SW480 (cell line): ENCODE measurements around the gene STXBP6.

Source experiments
- DNase-seq: peaks from one replicate; pipeline ENCODE4 v3.0.0-alpha.2; 2016; ENCODE audit warnings: low spot score

The STXBP6 gene

DNA sequence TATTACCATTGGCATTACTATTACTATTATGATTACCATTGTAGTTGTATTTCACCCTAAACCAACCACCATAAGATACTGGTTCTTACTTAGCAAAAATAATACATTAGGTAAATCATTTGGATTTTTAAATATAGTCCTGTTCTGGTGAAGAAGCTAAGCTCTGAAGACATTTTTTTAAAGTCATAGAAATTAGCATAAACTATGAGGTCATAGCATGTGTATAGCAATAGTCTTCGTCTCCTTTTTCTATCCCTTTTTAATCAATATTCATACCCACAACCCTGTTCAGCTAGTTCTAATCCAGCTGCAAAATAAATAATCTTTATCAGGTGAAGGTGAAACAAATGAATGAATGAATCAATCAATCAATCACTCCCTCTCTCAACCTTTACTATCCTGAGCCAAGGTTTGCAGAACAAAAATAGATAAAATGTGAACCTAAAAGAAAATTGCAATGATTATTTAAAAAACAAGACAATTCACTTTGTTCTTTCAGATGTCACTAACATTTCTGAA lies 134.5 kb downstream of the STXBP6 start:
- no peak for DNase-seq

DNA sequence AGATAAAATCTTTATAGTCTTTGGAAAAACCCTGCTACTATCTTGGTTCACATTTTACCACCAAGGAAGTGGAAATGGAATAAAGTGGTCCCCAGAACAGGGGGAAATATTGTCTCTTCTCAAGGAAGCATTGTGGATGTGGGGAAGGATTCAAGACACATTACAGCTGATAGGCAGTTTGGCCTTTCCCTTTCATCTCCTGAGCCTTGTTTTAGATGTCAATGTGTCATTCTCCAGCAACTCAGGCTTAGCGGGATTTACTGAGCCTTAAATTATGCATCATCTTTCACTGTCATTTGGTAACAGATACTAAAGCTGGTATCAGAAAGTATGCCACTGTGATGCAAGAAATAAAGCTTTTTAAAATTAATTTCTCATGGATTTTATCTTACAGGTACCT lies 136.2 kb downstream of the STXBP6 start:
- no peak for DNase-seq

DNA sequence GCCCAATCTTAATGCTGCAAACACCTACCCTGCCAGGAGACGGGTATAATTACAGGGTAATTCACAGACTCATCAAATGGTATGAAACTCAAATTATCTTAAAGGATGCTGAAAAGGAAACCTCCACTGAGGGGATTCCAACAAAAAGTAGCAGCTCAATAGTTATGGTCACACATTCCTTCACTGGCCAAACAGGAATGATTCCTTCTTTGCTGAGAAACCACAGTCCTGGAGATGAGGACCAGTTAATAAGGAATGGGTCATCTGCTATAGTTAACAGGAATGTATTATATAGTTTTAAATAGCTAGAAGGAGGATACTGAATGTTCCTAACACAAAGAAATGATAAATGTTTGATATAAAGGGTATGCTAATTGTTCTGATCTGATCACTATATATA lies 136.9 kb downstream of the STXBP6 start:
- DNase-seq, result no peak

DNA sequence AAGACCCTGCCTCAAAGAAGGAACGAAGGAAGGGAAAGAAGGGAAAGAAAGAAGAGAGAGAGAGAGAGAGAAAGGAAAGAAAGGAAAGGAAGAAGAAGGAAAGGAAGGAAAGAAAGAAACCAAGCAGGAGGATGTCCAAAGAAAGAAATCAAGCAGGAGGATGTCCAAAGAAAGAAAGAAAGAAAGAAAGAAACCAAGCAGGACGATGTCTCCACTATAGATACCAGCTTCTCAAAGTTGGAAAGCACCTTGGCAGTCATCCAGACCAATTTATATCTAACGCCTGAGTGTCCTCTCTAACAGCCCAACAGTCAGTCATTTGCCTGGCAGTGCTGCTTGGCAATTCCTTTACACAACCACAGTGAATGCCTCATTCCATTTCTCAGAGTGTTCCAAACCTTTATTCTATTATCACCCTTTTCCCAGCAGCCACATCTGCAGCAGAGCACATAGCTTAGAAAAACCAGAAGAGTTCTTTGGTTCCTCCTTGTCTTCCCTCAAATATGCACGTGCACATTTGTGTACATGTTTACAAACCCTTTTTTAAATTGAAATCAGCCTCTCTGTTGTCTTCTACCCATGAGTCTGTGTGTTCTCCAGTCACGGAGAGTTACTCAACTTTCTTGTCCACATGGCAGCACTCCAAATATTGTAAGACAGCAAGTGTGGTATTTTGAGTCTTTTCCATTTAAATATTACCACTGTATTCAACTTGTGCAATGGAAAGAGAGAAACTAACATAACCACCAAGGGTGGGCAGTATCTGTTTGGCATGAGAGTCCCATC lies 138.4 kb downstream of the STXBP6 start:
- DNase-seq, result no peak

DNA sequence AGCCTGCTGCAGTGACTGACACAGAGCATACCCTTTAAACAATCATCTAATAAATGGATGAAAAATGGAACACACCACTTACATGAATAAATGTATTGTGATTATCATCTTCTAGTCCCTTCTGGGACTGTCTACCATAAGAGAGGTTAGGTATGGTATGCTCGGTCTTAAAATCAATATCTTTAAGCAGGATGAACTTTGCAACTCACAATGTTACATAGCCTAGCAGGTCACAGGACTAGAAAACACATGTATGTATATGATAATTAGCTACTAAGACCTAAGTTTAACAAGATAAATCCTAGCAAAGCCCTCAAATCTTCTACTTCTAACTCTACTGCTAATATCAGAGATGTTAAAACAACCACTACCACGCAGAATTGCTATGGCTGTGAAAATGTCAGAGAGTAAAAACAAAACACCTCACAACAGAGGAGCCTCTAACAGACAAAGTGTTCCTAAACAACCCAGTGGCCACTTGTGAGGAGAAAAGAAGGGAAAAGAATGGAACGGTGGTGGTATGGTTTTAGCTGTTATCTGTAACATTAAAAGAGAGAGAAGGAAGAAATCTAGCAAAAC lies 139.4 kb downstream of the STXBP6 start:
- no peak for DNase-seq

DNA sequence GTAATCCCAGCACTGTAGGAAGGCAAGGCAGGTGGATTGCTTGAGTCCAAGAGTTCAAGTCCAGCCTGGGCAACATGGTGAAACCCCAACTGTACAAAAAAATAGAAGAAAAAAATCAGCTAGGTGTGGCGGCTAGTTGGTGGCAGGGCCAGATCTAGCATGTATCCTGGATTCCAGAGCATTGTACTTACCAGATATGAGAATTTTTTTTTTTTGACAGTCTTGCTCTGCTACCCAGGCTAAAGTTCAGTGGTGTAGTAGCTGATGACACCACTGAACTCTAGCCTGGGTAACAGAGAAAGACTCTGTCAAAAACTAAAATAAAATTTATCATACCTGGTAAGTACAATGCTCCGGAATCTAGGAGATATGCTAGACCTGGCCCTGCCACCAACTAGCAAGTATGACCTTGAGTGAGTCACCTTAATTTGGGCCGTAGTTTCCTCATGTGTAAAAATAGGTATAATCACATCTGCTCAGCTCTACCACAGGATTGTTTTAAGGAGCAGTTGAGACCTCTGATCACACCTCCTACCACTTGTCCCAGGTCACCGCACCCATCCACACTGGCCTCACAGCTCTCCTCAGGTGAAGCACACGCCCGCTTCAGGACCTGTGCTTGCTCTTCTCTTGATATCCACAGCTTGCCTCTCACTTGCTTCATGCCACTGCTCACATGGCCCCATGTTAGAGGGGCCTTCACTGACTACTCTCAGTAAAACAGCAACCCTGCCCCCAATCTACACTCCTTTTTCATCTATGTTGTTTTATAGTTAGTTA lies 140.2 kb downstream of the STXBP6 start:
- no peak for DNase-seq

DNA sequence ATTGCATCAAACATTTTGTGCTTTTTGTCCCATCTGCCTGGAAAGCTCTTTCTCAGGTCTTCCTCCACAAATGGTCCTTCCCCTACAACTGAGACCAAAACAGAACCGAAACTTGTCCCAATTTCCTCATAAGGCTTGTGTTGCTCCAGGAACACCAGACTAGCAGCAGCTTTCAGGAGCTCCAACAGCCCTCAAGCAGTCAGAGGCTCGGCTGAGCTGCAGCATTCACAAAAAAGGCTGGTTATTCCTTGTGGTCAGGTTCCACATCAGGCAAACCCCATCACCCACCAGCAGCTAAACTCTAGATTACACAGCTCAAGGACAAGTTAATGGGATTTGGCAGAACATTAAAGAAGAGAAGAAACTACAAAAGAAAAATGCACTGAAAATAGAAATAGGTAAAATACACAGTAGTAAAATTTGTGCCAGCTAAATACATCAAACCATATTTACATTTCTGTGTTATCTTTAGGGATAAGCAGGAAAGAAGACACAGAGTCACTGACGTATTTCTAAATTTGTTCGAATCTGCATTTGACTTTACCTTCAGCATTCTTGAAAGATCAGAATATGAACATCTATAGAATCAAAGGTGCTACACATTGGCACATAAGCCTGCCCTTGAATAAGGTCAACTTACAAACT lies 141.2 kb downstream of the STXBP6 start:
- DNase-seq, result no peak

DNA sequence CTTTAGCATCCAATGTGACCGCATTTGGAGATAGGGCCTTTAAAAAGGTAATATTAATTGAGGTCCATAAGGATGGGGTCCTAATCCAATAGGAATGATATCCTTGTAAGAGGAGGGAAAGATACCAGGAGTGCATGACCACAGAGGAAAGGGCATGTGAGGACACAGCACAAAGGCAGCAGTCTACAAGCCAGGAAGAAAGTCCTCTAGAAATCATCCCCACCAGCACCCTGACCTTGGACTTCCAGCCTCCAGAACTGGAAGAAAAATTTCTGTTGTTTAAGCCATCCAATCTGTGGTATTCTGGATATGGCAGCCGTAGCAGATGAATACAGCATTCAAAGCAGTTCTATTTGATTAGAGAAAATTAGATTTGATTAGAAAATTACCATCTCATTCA lies 145.4 kb downstream of the STXBP6 start:
- DNase-seq, result no peak

DNA sequence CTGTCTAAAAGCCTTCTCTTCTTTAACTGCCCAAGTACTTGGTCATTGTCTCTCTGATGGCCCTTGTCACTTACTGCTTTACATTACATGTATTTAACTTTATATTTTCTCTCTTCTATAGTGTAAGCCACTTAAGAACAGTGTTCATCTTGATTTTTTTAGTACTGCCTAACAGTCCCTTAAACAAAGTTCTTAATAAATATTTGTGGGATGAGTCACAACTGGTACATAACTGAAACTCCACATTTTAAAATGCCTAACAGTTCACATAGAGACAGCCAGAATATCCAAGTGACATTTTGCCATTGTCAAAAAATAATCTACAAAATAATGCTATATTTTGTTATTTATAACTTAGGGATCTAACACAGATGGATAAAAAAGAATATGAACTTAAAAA lies 146.6 kb downstream of the STXBP6 start:
- DNase-seq, result peak; percentile 2

DNA sequence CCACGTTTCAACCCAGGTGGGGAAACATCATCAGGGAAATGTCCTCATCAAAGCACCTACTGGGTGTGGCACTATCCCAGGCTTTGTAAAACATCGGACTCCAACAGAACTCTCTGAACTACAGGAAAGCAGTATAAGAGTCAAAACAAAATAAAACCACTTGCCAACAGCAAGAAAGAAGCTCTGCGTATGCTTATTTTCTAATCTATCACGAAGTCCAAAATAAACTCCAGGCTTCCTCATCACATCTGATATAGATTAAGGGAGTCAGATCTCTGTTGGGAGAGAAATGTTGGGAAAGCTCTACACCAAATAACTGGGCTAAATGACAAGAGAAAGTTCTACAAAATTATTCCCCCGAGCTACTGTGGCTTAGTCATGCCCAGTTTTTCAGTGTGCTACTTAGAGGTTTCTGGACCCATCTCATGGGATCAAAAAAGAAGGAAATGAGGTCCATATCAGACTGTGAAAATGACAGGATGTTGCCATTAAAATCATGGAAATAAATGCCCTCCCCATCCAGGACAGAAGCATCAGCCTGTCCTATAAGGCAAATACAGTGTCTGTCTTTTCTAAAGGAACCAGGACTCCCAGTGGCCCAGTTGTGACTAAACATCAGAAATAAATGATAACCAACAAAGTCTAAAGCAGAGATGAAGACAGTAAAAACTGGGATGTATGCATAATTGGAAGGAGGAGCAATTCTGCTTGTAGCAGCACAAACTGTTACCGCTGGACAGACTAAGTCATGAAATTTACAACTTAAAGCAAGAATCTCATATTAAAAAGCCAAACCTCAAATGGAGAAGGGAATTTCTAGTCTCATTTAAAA lies 149.5 kb downstream of the STXBP6 start:
- DNase-seq, result no peak

DNA sequence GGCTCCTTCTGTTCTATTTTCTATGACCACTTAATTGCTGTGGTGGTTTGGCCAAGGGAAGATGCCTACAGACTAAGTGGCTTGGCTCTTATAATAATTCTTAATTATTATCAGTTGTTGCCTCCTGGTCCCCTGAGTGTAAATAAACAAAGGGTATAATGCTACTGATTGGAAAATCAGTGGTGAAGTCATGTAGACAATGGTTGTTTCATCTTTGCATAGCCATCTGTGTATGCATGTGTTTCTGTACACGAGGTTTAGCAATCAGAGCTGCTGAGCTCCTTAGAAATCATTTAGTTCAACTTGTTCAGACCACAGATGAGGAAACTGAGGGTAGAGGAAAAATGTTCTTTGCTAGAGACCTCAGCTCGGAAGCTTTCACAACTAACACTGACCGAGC lies 152.2 kb downstream of the STXBP6 start:
- no peak for DNase-seq

DNA sequence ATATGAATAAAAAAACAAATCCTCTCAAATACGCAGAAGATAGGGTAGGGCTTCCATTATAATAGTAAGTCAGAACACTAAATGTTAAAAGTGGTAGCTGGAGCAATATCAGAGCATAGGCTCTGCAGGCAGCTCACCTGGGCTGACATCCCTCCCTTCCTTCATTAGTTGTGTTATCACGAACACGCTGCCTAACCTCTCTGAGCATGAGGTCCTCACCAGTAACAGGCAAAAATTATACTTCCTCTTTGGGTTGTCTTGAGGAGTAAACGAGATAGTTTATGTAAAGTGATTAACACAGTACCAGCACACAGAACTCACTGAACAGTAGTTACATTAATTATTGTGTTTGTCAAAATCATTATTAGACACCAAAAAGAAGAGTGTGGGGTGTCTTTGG lies 154.3 kb downstream of the STXBP6 start:
- DNase-seq, result no peak

DNA sequence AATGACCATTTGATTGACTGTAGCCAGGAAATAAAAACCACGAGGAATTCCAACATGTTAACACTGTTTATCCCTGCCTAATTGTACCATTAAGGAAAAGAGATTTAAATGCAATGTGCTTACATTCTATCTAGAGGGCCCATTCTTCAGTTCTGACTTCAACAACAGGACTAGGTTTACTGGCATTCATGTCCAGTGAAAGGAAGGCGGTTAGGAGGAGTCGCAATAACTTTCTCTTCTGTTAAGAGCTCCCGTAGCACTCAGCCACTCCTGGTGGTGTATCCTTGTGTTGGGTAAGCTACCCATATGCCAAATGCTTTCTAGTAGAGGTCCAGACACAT lies 154.7 kb downstream of the STXBP6 start:
- no peak for DNase-seq

DNA sequence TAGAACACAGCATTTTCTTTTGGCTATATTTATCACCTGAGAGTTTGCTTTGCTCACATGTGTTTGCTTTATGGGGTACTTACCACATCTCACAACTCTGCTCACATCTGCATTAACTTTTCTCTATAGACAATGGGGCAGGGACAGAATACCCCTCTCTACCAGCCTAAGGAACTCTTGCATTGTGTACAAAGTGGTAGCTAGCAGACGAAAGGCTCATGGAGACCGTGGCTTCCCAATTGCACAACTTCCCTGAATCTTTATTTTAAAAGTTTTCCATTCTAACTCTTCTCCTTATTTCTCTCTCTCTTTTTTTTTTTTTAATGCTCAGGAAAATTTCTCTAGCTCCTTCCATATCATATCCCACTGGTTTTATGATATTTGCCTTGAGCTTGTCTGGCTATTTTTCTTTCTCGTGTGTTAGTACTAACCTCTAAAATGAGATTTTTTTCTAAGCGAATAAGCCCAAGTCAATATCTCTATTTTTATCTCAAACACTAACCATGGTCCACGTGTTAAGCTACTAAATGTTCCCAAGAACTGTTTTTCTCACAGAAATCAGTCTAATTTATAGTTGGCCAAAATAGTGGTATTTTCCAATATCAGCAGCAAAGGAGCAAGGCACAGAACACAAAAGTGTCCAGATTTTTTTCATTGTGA lies 155.2 kb downstream of the STXBP6 start:
- no peak for DNase-seq

DNA sequence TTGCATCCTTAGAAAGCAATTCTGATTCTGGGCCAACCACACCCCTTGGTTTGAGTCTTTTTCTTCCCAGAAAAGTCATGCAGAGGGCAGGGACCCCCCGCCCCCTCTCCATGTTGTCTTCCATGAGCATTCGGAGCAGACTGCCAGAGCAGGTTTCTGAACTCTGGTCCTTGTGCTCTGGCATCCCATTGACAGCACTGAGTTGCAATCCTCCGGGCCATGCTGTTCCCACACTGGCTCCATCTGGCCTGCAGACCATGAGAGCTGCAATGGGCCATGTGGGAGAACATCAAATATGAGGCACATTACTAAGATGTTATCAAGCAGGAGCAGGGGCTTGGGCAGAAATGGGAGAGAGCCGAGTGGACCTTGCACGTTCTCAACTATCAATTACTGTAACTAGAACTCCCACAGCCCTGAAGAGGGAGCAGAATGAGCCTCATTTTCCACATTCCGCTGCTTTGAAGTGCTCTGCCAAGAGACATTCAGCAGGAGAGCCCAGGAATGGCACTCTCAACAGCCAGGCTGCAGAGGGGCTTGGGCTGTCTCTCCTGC lies 157.4 kb downstream of the STXBP6 start:
- DNase-seq, result no peak

DNA sequence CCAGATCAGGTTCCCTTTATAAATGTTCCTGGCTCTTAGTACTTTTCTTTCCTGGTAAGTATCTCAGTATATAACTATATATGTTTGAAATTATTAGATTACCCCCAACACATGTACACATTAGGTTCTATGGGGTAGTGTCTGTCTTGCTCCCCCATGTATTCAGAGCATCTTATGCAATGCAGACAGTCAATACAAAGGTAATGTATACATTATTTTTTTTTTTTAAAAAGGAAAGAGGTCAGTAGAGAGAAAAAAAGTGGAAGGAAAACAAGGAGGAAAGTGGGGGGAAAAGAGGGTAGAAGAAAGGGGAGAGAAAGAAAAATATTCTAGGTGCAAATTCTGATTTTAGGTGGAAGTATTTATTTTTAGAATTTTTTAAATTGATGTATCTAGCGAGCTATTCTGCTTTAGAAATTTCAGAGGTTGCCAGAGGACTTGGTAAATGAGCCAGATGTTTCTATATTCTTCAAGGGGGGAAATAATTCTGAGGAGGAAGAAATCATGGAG lies 157.9 kb downstream of the STXBP6 start:
- DNase-seq, result no peak

DNA sequence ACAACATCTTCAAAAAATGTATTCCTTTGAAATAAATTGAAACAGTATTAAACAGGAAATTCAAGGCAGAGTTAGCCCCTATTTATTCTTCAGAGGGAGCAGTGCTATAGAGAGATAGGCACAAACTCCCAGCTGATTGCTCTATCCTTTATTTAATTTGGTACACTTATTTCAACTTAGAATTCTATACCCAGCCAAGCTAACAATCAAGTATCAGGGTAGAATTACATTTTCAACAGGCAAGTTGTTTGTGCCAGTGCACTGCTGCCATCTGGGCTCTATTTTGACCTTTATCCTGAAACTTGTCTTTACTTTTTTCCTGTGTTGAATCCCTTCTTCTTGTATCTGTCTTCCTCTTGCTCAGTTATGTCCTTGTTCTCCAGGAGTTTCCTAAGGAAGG lies 159.2 kb downstream of the STXBP6 start:
- no peak for DNase-seq

DNA sequence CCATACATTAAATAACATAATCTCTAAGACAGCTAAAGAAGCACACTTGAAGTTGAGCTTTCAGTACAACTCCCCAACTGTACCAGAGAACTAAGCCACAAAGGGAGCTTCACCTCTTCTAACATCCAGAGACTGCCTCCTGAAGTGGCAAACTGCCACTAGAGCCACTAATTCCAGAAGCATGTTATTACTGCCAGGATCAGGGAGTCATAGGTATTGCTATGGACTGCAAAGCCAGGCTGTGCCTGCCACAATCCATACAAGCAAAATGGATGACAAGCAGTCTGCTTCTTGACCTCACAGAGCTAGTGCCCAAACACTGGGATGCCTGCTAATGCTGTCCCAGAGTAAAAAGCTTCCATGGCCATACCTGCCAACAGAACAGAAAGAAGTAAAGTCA lies 160.1 kb downstream of the STXBP6 start:
- DNase-seq, result no peak

DNA sequence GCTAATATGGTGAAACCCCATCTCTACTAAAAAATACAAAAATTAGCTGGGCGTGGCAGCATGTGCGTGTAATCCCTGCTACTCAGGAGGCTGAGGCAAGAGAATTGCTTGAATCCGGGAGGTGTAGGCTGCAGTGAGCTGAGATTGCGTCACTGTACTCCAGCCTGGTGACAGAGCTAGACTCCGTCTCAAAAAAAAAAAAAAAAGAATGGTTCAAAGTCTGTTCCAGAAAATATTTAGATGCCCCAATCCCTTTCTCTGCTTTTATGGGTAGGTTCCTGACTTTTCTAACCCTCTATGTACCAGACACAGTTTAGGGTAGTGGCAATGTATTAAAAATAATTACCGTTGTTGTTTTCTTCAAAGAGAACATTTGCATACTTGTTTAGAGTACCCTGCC lies 161.4 kb downstream of the STXBP6 start:
- no peak for DNase-seq

DNA sequence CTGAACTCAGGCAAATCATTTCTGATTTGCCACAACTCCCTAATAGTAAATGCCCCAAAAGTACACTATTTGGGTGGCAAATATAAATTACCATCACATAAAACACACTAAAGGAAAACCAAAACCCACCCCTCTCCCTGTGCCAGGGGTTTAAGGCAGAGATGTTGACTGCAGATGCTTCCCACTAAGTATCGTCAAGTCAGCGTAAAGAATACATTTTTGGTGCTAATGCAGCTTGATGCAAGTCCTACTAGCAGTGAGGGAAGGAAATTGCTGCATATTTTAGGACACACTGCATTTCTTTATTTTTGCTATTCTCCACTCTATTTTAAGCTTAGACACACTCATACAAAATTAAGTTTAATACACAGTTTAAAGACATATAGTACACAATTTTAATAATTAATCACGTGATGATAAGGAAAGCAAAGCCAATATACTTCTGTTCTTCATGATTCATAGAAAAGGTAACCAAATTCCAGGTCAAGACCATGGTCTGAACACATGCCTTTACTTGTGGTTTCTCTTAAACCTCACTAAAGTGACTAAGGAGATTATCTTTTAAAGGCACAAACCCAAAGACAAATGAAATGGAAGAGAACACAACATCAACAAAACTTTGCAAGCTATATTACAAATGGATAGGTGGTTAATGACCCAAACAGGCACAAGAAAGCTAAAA lies 162.2 kb downstream of the STXBP6 start:
- no peak for DNase-seq
